H1 (cell line): Measurements from ENCODE around the gene VPS35. TPM values are rescaled to one million over a fixed set of nuclear protein-coding genes. Genes with fewer than 3 reads are reported as not detected.

Source experiments
- CTCF ChIA-PET: fragments of 300-600 bp; sonication (Branson Sonifier 250); formaldehyde crosslinking; loops from one replicate; lab custom pipeline; 2021; ENCODE audit not compliant: partially characterized antibody; lab: Charles Lee
- POLR2A ChIA-PET: fragments of 300-600 bp; sonication (Branson Sonifier 250); formaldehyde crosslinking; loops from one replicate; lab custom pipeline; 2021; ENCODE audit warnings: inconsistent platforms; ENCODE audit not compliant: partially characterized antibody; lab: Charles Lee
- DNase-seq, 2 experiments: peaks; one replicate each; pipeline versions ENCODE4 v3.0.0 to v3.0.0-alpha.2; 2010 to 2022; ENCODE audit warnings: low spot score in 2 of 2, low read depth in 1 of 2, mixed read lengths in 1 of 2
- FAIRE-seq: peaks from 2 replicates; lab custom pipeline; 2011; peaks lifted over from hg19 to GRCh38; lab: Jason Lieb, UNC
- H2AFZ ChIP-seq: 2 replicates; pipeline ENCODE4 v1.8.1; 2012; ENCODE audit warnings: low read length, inconsistent platforms
- H2AK5ac ChIP-seq: 2 replicates; pipeline ENCODE4 v1.6.1; 2013; ENCODE audit warnings: low read depth, low read length
- H2BK120ac ChIP-seq: replicated peaks from 2 replicates; pipeline ENCODE3; 2013; ENCODE audit warnings: low read depth, low read length, inconsistent platforms
- H2BK12ac ChIP-seq: 2 replicates; pipeline ENCODE4 v1.6.1; 2013; ENCODE audit warnings: low read depth, low read length
- H2BK15ac ChIP-seq: 2 replicates; pipeline ENCODE4 v1.6.1; 2013; ENCODE audit warnings: low read length
- H2BK20ac ChIP-seq: 2 replicates; pipeline ENCODE4 v1.6.1; 2013; ENCODE audit warnings: low read length
- H2BK5ac ChIP-seq: 2 replicates; pipeline ENCODE4 v1.6.1; 2013; ENCODE audit warnings: low read depth, low read length
- H3K14ac ChIP-seq: 2 replicates; pipeline ENCODE4 v1.6.1; 2013; ENCODE audit warnings: inconsistent platforms; ENCODE audit not compliant: insufficient read length
- H3K18ac ChIP-seq: 2 replicates; pipeline ENCODE4 v1.6.1; 2013; ENCODE audit warnings: low read length; ENCODE audit errors: extremely low read depth
- H3K23ac ChIP-seq: 2 replicates; pipeline ENCODE4 v1.6.1; 2013; ENCODE audit warnings: inconsistent platforms; ENCODE audit not compliant: insufficient read length
- H3K23me2 ChIP-seq: 2 replicates; pipeline ENCODE4 v1.6.1; 2013; ENCODE audit warnings: low read depth, low read length
- H3K27ac ChIP-seq: 2 replicates; pipeline ENCODE4 v1.6.1; 2011; ENCODE audit warnings: low read depth, low read length, inconsistent platforms
- H3K27me3 ChIP-seq, 4 experiments: replicated peaks in 1 of 4; 1 replicate in 1 of 4; 2 replicates in 3 of 4; pipeline versions ENCODE4 v1.6.1 to v1.8.1; 2011 to 2013; ENCODE audit warnings: low read length in 3 of 4, mild to moderate bottlenecking in 3 of 4, inconsistent platforms in 2 of 4, mixed read lengths in 2 of 4, moderate library complexity in 1 of 4; ENCODE audit not compliant: control insufficient read depth in 3 of 4, insufficient read depth in 3 of 4; ENCODE audit errors: extremely low read depth in 1 of 4
- H3K36me3 ChIP-seq, 4 experiments: 2 replicates each; pipeline versions ENCODE4 v1.6.1 to v1.8.1; 2011 to 2013; ENCODE audit warnings: mild to moderate bottlenecking in 4 of 4, low read length in 3 of 4, moderate library complexity in 2 of 4, control low read depth in 1 of 4, inconsistent platforms in 1 of 4; ENCODE audit not compliant: insufficient read depth in 4 of 4, control insufficient read depth in 2 of 4
- H3K4ac ChIP-seq: replicated peaks from 2 replicates; pipeline ENCODE3; 2013; ENCODE audit warnings: low read length, low read depth, mixed read lengths, inconsistent platforms; ENCODE audit not compliant: insufficient read length
- H3K4me1 ChIP-seq, 4 experiments: replicated peaks in 1 of 4; 1 replicate in 1 of 4; 2 replicates in 3 of 4; pipeline versions ENCODE4 v1.6.1 to v1.8.1; 2011 to 2013; ENCODE audit warnings: low read length in 3 of 4, inconsistent platforms in 2 of 4, mixed read lengths in 1 of 4; ENCODE audit not compliant: insufficient read depth in 4 of 4, control insufficient read depth in 3 of 4
- H3K4me2 ChIP-seq, 2 experiments: 2 replicates each; pipeline versions ENCODE4 v1.6.1 to v1.8.1; 2011 to 2013; ENCODE audit warnings: low read depth in 2 of 2, low read length in 2 of 2, control low read depth in 1 of 2, inconsistent platforms in 1 of 2, mild to moderate bottlenecking in 1 of 2; ENCODE audit not compliant: insufficient read depth in 1 of 2
- H3K4me3 ChIP-seq, 4 experiments: fragments of 200-600, 300-600 bp in 1 of 4; sonication (generic), shearing (Covaris generic), sonication (Bioruptor Twin) in 1 of 4; 2 replicates each; pipeline versions ENCODE4 v1.5.1 to v1.8.1; 2011 to 2016; ENCODE audit warnings: low read length in 4 of 4, low read depth in 3 of 4, control low read depth in 2 of 4, inconsistent platforms in 2 of 4, mild to moderate bottlenecking in 2 of 4, mixed read lengths in 1 of 4, moderate library complexity in 1 of 4; ENCODE audit not compliant: insufficient read depth in 2 of 4; ENCODE audit errors: extremely low read depth in 1 of 4
- H3K56ac ChIP-seq: replicated peaks from 2 replicates; pipeline ENCODE3; 2013; ENCODE audit warnings: low read depth, mild to moderate bottlenecking, mixed read lengths, low read length, inconsistent platforms; ENCODE audit not compliant: insufficient read length
- H3K79me1 ChIP-seq: 2 replicates; pipeline ENCODE4 v1.6.1; 2013; ENCODE audit warnings: low read depth, low read length, control low read depth
- H3K79me2 ChIP-seq, 2 experiments: 2 replicates each; pipeline versions ENCODE4 v1.6.1 to v1.8.1; 2012 to 2013; ENCODE audit warnings: low read length in 2 of 2, mild to moderate bottlenecking in 2 of 2, inconsistent platforms in 1 of 2; ENCODE audit not compliant: insufficient read depth in 2 of 2, control insufficient read depth in 1 of 2
- H3K9ac ChIP-seq, 4 experiments: replicated peaks in 1 of 4; 1 replicate in 1 of 4; 2 replicates in 3 of 4; pipeline versions ENCODE4 v1.6.1 to v1.8.1; 2011 to 2013; ENCODE audit warnings: low read depth in 3 of 4, low read length in 3 of 4, control low read depth in 2 of 4, mild to moderate bottlenecking in 2 of 4, moderate library complexity in 2 of 4, inconsistent platforms in 1 of 4; ENCODE audit errors: extremely low read depth in 1 of 4
- H3K9me3 ChIP-seq, 2 experiments: 2 replicates each; pipeline versions ENCODE4 v1.6.1 to v1.8.1; 2012 to 2013; ENCODE audit warnings: mild to moderate bottlenecking in 2 of 2, moderate library complexity in 2 of 2, control low read depth in 1 of 2, inconsistent platforms in 1 of 2, low read depth in 1 of 2, low read length in 1 of 2, mixed read lengths in 1 of 2; ENCODE audit not compliant: insufficient read depth in 2 of 2
- H4K20me1 ChIP-seq, 2 experiments: replicated peaks in 1 of 2; 2 replicates each; pipeline versions ENCODE3 to v1.8.1; 2011 to 2013; ENCODE audit warnings: inconsistent platforms in 2 of 2, low read length in 2 of 2, mild to moderate bottlenecking in 1 of 2; ENCODE audit not compliant: insufficient read depth in 2 of 2, control insufficient read depth in 1 of 2
- H4K5ac ChIP-seq: 2 replicates; pipeline ENCODE4 v1.6.1; 2013; ENCODE audit warnings: low read length, low read depth, mixed read lengths, inconsistent platforms; ENCODE audit not compliant: insufficient read length
- H4K8ac ChIP-seq: 2 replicates; pipeline ENCODE4 v1.8.0; 2013; ENCODE audit warnings: mild to moderate bottlenecking, moderate library complexity, low read length, inconsistent platforms; ENCODE audit not compliant: insufficient read depth; ENCODE audit errors: extremely low read depth
- H4K91ac ChIP-seq: replicated peaks from 2 replicates; pipeline ENCODE3; 2013; ENCODE audit warnings: low read length, mixed read lengths, inconsistent platforms; ENCODE audit not compliant: insufficient read length
- ASH2L ChIP-seq: fragments of 200-600, 300-600 bp; sonication (generic); IDR thresholded peaks from one replicate; pipeline ENCODE4 v1.7.1; 2017; ENCODE audit warnings: low read length
- BRCA1 ChIP-seq: IDR thresholded peaks from 2 replicates; pipeline ENCODE4 v1.6.1; 2012; ENCODE audit warnings: low read depth, low read length, improper control_type of control experiment
- CHD1 ChIP-seq: IDR thresholded peaks from 2 replicates; pipeline ENCODE4 v1.6.1; 2012; ENCODE audit warnings: low read depth, low read length, improper control_type of control experiment
- EGR1 ChIP-seq: IDR thresholded peaks from 2 replicates; pipeline ENCODE4 v1.6.1; 2011; ENCODE audit warnings: low read depth, low read length, borderline replicate concordance
- EP300 ChIP-seq, 2 experiments: IDR thresholded peaks; 1 replicate in 1 of 2; 2 replicates in 1 of 2; pipeline ENCODE4 v1.6.1; 2011 to 2012; ENCODE audit warnings: low read depth in 2 of 2, low read length in 2 of 2, mild to moderate bottlenecking in 2 of 2, borderline replicate concordance in 1 of 2, inconsistent platforms in 1 of 2, moderate library complexity in 1 of 2
- GTF2F1 ChIP-seq: IDR thresholded peaks from 2 replicates; pipeline ENCODE4 v1.6.1; 2012; ENCODE audit warnings: low read depth, low read length, improper control_type of control experiment, borderline replicate concordance
- HDAC6 ChIP-seq: IDR thresholded peaks from one replicate; pipeline ENCODE4 v1.7.1; 2012; ENCODE audit warnings: low read depth, mild to moderate bottlenecking, inconsistent platforms, low read length, moderate library complexity
- JUND ChIP-seq: IDR thresholded peaks from 2 replicates; pipeline ENCODE4 v1.6.1; 2011; ENCODE audit warnings: mild to moderate bottlenecking, improper control_type of control experiment, low read length
- MAFK ChIP-seq: IDR thresholded peaks from 2 replicates; pipeline ENCODE4 v1.6.1; 2012; ENCODE audit warnings: low read depth, mild to moderate bottlenecking, improper control_type of control experiment, low read length
- NANOG ChIP-seq: IDR thresholded peaks from 2 replicates; pipeline ENCODE4 v1.6.1; 2011; ENCODE audit warnings: low read length, low read depth, mild to moderate bottlenecking, inconsistent platforms; ENCODE audit not compliant: insufficient read depth, poor library complexity, severe bottlenecking
- PHF8 ChIP-seq: fragments of 200-600 bp; sonication (generic); conservative IDR thresholded peaks from 2 replicates; pipeline ENCODE4 v1.7.1; 2012; ENCODE audit warnings: low read depth, mild to moderate bottlenecking, inconsistent platforms, low read length, moderate library complexity
- RBBP5 ChIP-seq: IDR thresholded peaks from 2 replicates; pipeline ENCODE4 v1.7.1; 2012; ENCODE audit warnings: low read depth, mild to moderate bottlenecking, inconsistent platforms, low read length, moderate library complexity, borderline replicate concordance
- ZNF274 ChIP-seq: IDR thresholded peaks from 2 replicates; pipeline ENCODE4 v1.7.0; 2012; ENCODE audit warnings: low read length, borderline replicate concordance; ENCODE audit errors: extremely low read depth
- WGBS, 2 experiments: shearing (Covaris generic) in 1 of 2; methylation state at CpG; one replicate each; pipeline versions ENCODE4 v1.1.6 to v1.1.7; 2013 to 2015; ENCODE audit warnings: low lambda C conversion rate in 2 of 2, mixed read lengths in 2 of 2, inconsistent platforms in 1 of 2, low coverage in 1 of 2, missing lambda C conversion rate in 1 of 2; ENCODE audit not compliant: insufficient replicate concordance in 2 of 2, insufficient coverage in 1 of 2, insufficient read length in 1 of 2; ENCODE audit errors: extremely low coverage in 1 of 2, missing lambda C conversion rate in 1 of 2; 5-methylcytosine and 5-hydroxymethylcytosine counted together
- polyA plus RNA-seq, 7 experiments: library from polyadenylated mRNA; depleted of rRNA in 3 of 7; stranded (reverse) in 5 of 7; unstranded in 2 of 7; fragments of >200 nt in 5 of 7; fragments of 200-250 nt in 2 of 7; gene quantifications; 1 replicate in 5 of 7; 2 replicates in 1 of 7; 4 replicates in 1 of 7; pipeline versions ENCODE4 v1.2.1 to v1.2.3, GENCODE V29; 2011 to 2013; ENCODE audit warnings: missing spikeins in 2 of 7, mixed read lengths in 2 of 7
- total RNA-seq: library from RNA; stranded (reverse); fragmentation: NEBNext Ultra II Directional; extraction: Animal tissue kit (Norgen Biotek cat#: 25700); gene quantifications from 2 replicates; pipeline ENCODE4 v1.2.1, GENCODE V29; 2021

The VPS35 gene
- total and polyA plus RNA-seq, 2 of the 8 experiments (the other 6 are each of a cell fraction or from before 2014, with no cell fraction given), result 10.3 to 66.9 TPM

- no peak for DNase-seq
- Histone ChIP-seq H2BK120ac (no peak overlapping the region), H3K4me1 (no peaks in the 10 kb centered on the region), H3K79me2 (no peaks in the 10 kb centered on the region), H2BK20ac (no peak overlapping the region), H3K27ac (no peak overlapping the region), H4K8ac (no peak overlapping the region), H4K91ac (no peak overlapping the region), H3K4me3 (no peak overlapping the region), H2BK12ac (no peak overlapping the region), H3K36me3 (no peaks in the 10 kb centered on the region), H2BK15ac (no peak overlapping the region), H3K18ac (no peak overlapping the region), H3K79me1 (no peaks in the 10 kb centered on the region), H3K9me3 (no peaks in the 10 kb centered on the region), H3K4ac (no peak overlapping the region), H3K27me3 (no peaks in the 10 kb centered on the region), H3K4me2 (no peak overlapping the region), H3K14ac (no peak overlapping the region), H3K23ac (no peak overlapping the region), H2AK5ac (no peak overlapping the region), H3K23me2 (no peaks in the 10 kb centered on the region), H4K5ac (no peak overlapping the region), H3K56ac (no peak overlapping the region), H2BK5ac (no peak overlapping the region), H3K9ac (no peak overlapping the region), H2AFZ (no peak overlapping the region), H4K20me1 (no peaks in the 10 kb centered on the region)
- no peak for FAIRE-seq
- WGBS, 2 experiments, result 84% methylated on average over 17 of the region's 17 CpGs; no CpG with 5 or more reads in 1 of the 2 experiments
- TF ChIP-seq BRCA1 (no peak), CHD1 (no peak), MAFK (no peak), RBBP5 (no peak), GTF2F1 (no peak), ZNF274 (no peak), HDAC6 (no peak), JUND (no peak), ASH2L (no peak), PHF8 (no peak), NANOG (no peak), EP300 (IDR thresholded peaks at IDR 0.05; ENCODE audit: borderline replicate concordance in 1 of 2, low read depth in 2 of 2, low read length in 2 of 2) (no peak), EGR1 (no peak)
- POLR2A ChIA-PET, result no interaction called here
- CTCF ChIA-PET, result no interaction called here
Measured at GRCh38 chr16:46730801-46731690, 42.1 kb upstream of the VPS35 start.
